GM12801 (cell line): ENCODE results near the gene PHACTR3.

ENCODE experiments used
- CTCF ChIP-seq: IDR thresholded peaks from one replicate; pipeline ENCODE4 v1.5.1; 2011; ENCODE audit warnings: control low read depth; ENCODE audit not compliant: insufficient read length; ENCODE audit errors: extremely low read depth

Gene PHACTR3

DNA sequence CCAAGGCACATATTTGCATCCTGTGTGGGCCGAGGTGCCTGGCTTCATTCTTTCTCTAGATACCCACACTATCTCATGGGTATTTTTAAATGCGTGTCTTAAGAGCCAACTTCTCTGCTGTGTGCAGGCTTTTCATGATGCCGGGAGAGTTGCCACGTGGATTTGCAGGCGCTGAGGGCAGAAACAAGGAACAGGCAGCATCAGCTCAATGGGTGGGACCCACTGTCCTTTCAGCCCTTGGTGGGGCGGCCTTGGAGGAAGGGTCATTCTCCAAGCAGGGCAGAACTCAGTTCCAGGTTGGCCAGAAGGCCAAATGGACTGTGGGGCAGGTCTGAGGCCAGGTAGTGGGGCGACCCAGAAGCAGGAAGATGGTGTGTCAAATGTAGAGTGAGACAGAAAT lies 84.7 kb downstream of the PHACTR3 start:
- TF ChIP-seq CTCF: no peak

DNA sequence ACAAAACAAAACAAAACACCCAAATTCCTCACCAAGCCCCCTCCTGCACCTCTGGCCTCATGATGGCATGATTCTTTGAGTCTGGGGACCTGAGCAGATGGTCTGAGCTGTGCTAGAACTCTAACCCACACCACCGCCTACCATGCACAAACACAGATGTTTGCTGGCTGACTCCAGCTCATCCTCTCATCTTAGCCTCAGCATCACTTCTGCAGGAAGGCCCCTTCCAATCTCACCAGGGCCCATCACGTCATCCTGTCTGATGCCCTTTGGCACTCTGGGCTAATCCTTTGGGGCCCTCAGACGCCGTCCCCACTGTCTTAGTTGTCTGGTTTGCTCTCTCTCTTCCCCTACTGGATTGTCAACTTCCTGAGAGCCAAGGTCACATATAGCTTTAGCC lies 85.8 kb downstream of the PHACTR3 start:
- TF ChIP-seq CTCF: no peak

- TF ChIP-seq CTCF: no peak
These were observed 86.6 kb downstream of the PHACTR3 start for GRCh38 chr20:59690976-59691375.

- TF ChIP-seq CTCF: no peak
These were observed 87.8 kb downstream of the PHACTR3 start for GRCh38 chr20:59692139-59692538.

DNA sequence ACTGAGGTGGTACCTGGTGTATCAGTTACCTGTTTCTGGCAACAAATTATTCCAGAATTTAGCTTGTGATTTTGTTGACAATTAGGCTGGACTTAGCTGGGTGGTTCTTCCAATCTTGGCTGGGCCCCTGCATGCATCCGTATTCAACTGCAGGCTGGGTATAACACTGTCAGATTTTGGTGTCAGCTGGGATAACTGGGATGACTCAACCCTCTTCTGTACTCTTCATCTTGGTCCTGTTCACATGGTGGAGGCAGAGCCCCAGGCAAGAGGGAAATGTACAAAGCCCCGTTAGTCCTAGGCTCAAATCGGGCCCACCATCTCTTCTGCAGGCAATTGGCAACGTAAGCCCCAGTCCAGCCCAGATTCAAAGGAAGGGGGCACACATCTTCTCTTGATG lies 89.2 kb downstream of the PHACTR3 start:
- no peak for TF ChIP-seq CTCF

DNA sequence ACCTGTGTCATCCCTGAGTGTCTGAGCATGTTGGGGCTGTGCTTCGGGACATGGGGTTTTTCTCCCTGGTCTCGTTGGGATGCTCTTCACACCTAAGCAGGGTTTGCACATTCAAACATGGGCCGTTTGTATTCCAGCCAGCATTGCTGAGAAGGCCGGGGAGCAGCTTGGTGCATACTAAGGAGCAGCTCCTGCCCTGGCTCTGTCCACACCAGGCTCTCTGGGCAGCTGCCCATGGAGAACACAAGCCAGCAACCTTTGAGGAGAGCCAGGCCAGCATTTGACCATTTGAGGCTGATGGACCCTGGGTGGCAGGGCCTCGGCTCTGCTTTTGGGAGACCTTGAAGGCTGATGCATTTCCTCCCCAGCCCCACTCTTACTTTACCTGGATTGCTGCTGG lies 92.1 kb downstream of the PHACTR3 start:
- no peak for TF ChIP-seq CTCF

- no peak for TF ChIP-seq CTCF
These were observed 92.7 kb downstream of the PHACTR3 start for GRCh38 chr20:59697068-59697467.

- TF ChIP-seq CTCF: no peak
These were observed 94.3 kb downstream of the PHACTR3 start for GRCh38 chr20:59698598-59698997.
